Measurements from ENCODE around the gene REXO1. TPM values are rescaled to one million over a fixed set of nuclear protein-coding genes. Genes with fewer than 3 reads are reported as not detected.

Gene REXO1
- total RNA-seq, 1 experiment from 2014 or later: 52.2 TPM

DNA sequence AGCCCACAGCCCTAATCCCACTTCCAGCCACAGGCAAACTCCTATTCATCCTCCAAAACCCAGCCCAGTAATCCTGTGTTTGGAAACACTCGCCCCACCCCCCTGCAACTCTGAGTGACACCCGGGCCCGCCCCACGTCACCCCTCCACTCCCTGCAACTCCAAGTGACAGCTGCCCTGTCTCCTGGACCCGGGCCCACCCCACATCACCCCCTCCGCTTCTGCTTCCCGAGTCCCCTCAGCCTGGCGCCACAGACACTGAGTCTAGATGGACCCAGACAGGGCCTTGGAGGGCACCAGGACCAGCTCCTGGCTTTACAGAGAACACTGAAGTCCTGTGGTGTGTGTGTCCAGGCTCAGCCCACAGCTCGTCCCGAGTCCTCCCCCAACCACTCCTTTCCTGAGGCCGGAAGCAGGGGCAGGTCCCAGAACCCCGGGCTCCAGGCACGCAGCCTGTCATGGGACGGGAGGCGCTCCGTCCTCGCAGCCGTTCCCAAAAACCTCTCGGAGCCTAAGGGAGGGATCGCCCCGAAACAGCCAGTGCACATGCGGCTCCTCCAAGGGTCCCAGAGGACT lies 7.7 kb downstream of the REXO1 start:
- CTCF ChIA-PET: interaction anchor here (0.7 to 2.2 kb wide), 2 partner anchors 11 to 14 kb away, joined by 3 to 14 read pairs; no protein-coding TSS in a partner anchor

More for the DNA sequence above, 7.7 kb downstream of the REXO1 start:
- Histone ChIP-seq H3K9ac (ENCODE audit: low read length) (no peak overlapping the region), H3K4me1 (ENCODE audit: control insufficient read depth in 1 of 2, insufficient read depth in 2 of 2, low read length in 2 of 2) (peaks cover 9 to 24% of the 10 kb centered on the region in 2 experiments; a peak in 3 of 4 replicates), H2AFZ (ENCODE audit: low read depth, low read length, poor library complexity, severe bottlenecking) (no peak overlapping the region), H3K4me2 (ENCODE audit: low read length) (no peak overlapping the region), H4K20me1 (ENCODE audit: insufficient read depth) (peaks cover 22% of the 10 kb centered on the region; the same call in 1 of the 2 replicates), H3K27ac (ENCODE audit: low read depth, low read length) (no peak overlapping the region; the same call in 1 of the 2 replicates), H3K9me2 (ENCODE audit: insufficient read depth) (no peaks in the 10 kb centered on the region), H3K79me2 (ENCODE audit: insufficient read depth, low read length) (peaks cover 95% of the 10 kb centered on the region), H3K9me3 (ENCODE audit: control insufficient read depth in 1 of 2, insufficient read depth in 1 of 2, low read depth in 1 of 2, low read length in 2 of 2) (no peaks in the 10 kb centered on the region), H3K4me3 (replicated peaks in 1 of 2; ENCODE audit: low read depth in 1 of 2, low read length in 2 of 2) (no peak overlapping the region), H3K36me3 (ENCODE audit: control insufficient read depth in 1 of 2, insufficient read depth in 2 of 2, low read length in 2 of 2) (peaks cover 0 to 4% of the 10 kb centered on the region in 2 experiments; a peak in 1 of 4 replicates), H3K27me3 (ENCODE audit: insufficient read depth, low read length) (no peaks in the 10 kb centered on the region)
- DNase-seq (ENCODE audit: low read depth, low spot score) (no peak), ATAC-seq (no peak)
- ChIA-PET POLR2A (no interaction called here), RAD21 (ENCODE audit: low non-redundant PET in 1 of 2, low total read pairs in 2 of 2, uncharacterized antibody in 2 of 2, unreplicated experiment in 2 of 2) (no interaction called here)
- no peak for TF ChIP-seq REST (IDR thresholded peaks at IDR 0.05; ENCODE audit: low read depth)
- TF ChIP-seq ZBTB33 (IDR thresholded peaks at IDR 0.05; ENCODE audit: extremely low read depth, insufficient replicate concordance, low read length): no peak
- TF ChIP-seq FOSL1 (IDR thresholded peaks at IDR 0.05; ENCODE audit: low read depth): no peak
- no peak for TF ChIP-seq SP1 (IDR thresholded peaks at IDR 0.05; ENCODE audit: low read depth)
- no peak for TF ChIP-seq TCF7L2 (IDR thresholded peaks at IDR 0.05; ENCODE audit: borderline replicate concordance, extremely low read depth, insufficient read depth, insufficient read length)
- no peak for TF ChIP-seq ZFX (IDR thresholded peaks at IDR 0.05)
- no peak for TF ChIP-seq POLR2A (IDR thresholded peaks at IDR 0.05; ENCODE audit: borderline replicate concordance, extremely low read depth, insufficient read depth, insufficient read length)
- no peak for TF ChIP-seq EGR1 (IDR thresholded peaks at IDR 0.05; ENCODE audit: low read depth)
- no peak for TF ChIP-seq POLR2AphosphoS5 (IDR thresholded peaks at IDR 0.05; ENCODE audit: low read depth, low read length)
- TF ChIP-seq EZH2 (IDR thresholded peaks at IDR 0.05): no peak
- TF ChIP-seq EZH2phosphoT487 (IDR thresholded peaks at IDR 0.05; ENCODE audit: borderline replicate concordance): no peak
- TF ChIP-seq, protein P1, sequence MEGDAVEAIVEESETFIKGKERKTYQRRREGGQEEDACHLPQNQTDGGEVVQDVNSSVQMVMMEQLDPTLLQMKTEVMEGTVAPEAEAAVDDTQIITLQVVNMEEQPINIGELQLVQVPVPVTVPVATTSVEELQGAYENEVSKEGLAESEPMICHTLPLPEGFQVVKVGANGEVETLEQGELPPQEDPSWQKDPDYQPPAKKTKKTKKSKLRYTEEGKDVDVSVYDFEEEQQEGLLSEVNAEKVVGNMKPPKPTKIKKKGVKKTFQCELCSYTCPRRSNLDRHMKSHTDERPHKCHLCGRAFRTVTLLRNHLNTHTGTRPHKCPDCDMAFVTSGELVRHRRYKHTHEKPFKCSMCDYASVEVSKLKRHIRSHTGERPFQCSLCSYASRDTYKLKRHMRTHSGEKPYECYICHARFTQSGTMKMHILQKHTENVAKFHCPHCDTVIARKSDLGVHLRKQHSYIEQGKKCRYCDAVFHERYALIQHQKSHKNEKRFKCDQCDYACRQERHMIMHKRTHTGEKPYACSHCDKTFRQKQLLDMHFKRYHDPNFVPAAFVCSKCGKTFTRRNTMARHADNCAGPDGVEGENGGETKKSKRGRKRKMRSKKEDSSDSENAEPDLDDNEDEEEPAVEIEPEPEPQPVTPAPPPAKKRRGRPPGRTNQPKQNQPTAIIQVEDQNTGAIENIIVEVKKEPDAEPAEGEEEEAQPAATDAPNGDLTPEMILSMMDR (IDR thresholded peaks at IDR 0.05 in 2 of 3, conservative IDR thresholded peaks at IDR 0.05 in 1 of 3; ENCODE audit: borderline replicate concordance in 1 of 3, insufficient read depth in 1 of 3, low read depth in 2 of 3, low read length in 2 of 3): no peak
- no TSS peak for BruUV-seq (replicated peaks)
- intact Hi-C loops (cut with micrococcal nuclease): no loop called here
